Thoracic aorta (tissue), 2 donors: Measurements from ENCODE around the gene DAGLA. TPM values are rescaled to one million over a fixed set of nuclear protein-coding genes. Genes with fewer than 3 reads are reported as not detected.

Source experiments
- ATAC-seq: fragments of 150-250 bp; one replicate; pipeline ENCODE4 v1.8.0; 2017; ENCODE audit warnings: low read depth; ENCODE audit not compliant: insufficient number of reproducible peaks, low FRiP score
- DNase-seq: peaks from one replicate; pipeline ENCODE4 v3.0.0-alpha.2; 2020; ENCODE audit warnings: low spot score
- H3K27ac ChIP-seq, 2 donors: fragments of 200-600 bp; sonication (generic); 1 replicate in 1 of 2; 2 replicates in 1 of 2; pipeline ENCODE4 v1.5.1; 2016; ENCODE audit warnings: mild to moderate bottlenecking in 2 of 2, moderate library complexity in 2 of 2
- H3K27me3 ChIP-seq: fragments of 200-600 bp; sonication (generic); replicated peaks from 2 replicates; pipeline ENCODE4 v1.6.0; 2016; ENCODE audit warnings: mild to moderate bottlenecking; ENCODE audit not compliant: insufficient read depth
- H3K36me3 ChIP-seq: fragments of 200-600 bp; sonication (generic); one replicate; pipeline ENCODE4 v1.5.1; 2016
- H3K4me1 ChIP-seq, 2 donors: fragments of 200-600 bp; sonication (generic); 1 replicate in 1 of 2; 2 replicates in 1 of 2; pipeline versions ENCODE4 v1.5.1 to v1.6.0; 2016; ENCODE audit warnings: low read depth in 2 of 2, mild to moderate bottlenecking in 1 of 2; ENCODE audit not compliant: control insufficient read depth in 1 of 2
- H3K4me3 ChIP-seq: fragments of 200-600 bp; sonication (generic); 2 replicates; pipeline ENCODE4 v1.5.1; 2016; ENCODE audit warnings: mild to moderate bottlenecking
- H3K9me3 ChIP-seq: fragments of 200-600 bp; sonication (generic); 2 replicates; pipeline ENCODE4 v1.5.1; 2016
- CTCF ChIP-seq: fragments of 200-600 bp; sonication (generic); IDR thresholded peaks from one replicate; pipeline ENCODE4 v1.5.1; 2019; ENCODE audit warnings: antibody characterized with exemption
- total RNA-seq, 2 donors: library from RNA; depleted of rRNA; stranded (reverse); fragments of >200 nt; gene quantifications; one replicate each; pipeline versions ENCODE4 v1.1.0 to v1.2.3, GENCODE V29; 2016

DAGLA gene
- total RNA-seq, 2 donors from 2014 or later = 1.2 to 1.4 TPM

- Histone ChIP-seq H3K36me3 (no peaks in the 10 kb centered on the region), H3K4me3 (no peak overlapping the region), H3K9me3 (no peaks in the 10 kb centered on the region), H3K4me1 (peaks cover 0 to 5% of the 10 kb centered on the region in 2 donors), H3K27me3 (no peaks in the 10 kb centered on the region), H3K27ac (no peak overlapping the region)
- DNase-seq = no peak
- TF ChIP-seq CTCF = no peak
- no peak for ATAC-seq
These were observed 76.4 kb downstream of the DAGLA start for GRCh38 chr11:61756452-61757212.

- Histone ChIP-seq H3K27ac (no peak overlapping the region), H3K9me3 (no peaks in the 10 kb centered on the region), H3K27me3 (no peaks in the 10 kb centered on the region), H3K4me1 (no peaks in the 10 kb centered on the region), H3K4me3 (no peak overlapping the region), H3K36me3 (no peaks in the 10 kb centered on the region)
- TF ChIP-seq CTCF = no peak
- DNase-seq (no peak), ATAC-seq (no peak)
These were observed 77.1 kb downstream of the DAGLA start for GRCh38 chr11:61757213-61757862.

- TF ChIP-seq CTCF = no peak
- no peaks in the 10 kb centered on the region for H3K36me3 ChIP-seq
- H3K9me3 ChIP-seq = no peaks in the 10 kb centered on the region
- ATAC-seq (no peak), DNase-seq (no peak)
- H3K27ac ChIP-seq = no peak overlapping the region
- no peak overlapping the region for H3K4me3 ChIP-seq
- no peaks in the 10 kb centered on the region for H3K4me1 ChIP-seq
- H3K27me3 ChIP-seq = no peaks in the 10 kb centered on the region
These were observed 80.8 kb downstream of the DAGLA start for GRCh38 chr11:61760946-61761345.

DNA sequence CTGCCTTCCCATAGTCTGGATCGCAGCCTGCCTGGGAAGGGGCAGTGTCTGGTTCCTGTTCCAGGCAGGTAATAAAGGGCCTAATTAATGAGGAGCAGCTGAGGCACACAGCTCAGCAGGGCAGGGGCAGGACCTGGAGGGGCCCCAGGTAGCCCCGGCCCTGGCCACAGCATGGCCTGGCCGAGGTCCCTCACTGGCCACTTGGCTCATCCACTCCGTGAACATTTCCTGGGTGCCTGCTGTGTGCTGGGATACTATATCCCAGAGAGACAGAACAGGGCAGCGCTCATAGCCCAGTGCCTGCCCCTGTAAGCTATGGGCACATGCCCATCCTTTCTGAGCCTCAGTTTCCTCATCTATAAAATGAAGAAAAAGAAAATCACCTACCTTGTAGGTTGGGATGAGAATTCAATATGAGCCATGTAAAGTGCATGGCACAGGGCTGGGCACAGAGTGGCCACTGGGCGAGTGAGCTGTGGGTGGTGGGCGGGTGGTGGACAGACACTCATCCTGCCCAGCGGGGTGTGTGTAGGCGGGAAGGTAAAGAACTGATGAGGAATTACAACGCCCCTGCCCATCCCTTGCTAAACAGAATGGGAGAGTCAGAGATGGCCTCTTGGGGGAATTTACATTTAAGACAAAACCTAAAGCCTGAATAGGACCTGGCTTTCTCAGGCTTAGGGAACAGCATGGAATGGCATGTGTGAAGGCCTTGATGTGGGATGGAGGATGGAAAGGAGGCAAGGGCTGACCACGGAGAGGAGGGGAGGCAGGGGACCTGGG is 81.4 kb downstream of the DAGLA start:
- no peaks in the 10 kb centered on the region for H3K36me3 ChIP-seq
- H3K9me3 ChIP-seq = no peaks in the 10 kb centered on the region
- ATAC-seq (no peak), DNase-seq (no peak)
- H3K27ac ChIP-seq = no peak overlapping the region
- H3K27me3 ChIP-seq = no peaks in the 10 kb centered on the region
- H3K4me1 ChIP-seq = no peaks in the 10 kb centered on the region
- TF ChIP-seq CTCF = no peak
- no peak overlapping the region for H3K4me3 ChIP-seq

- Histone ChIP-seq H3K4me1 (no peaks in the 10 kb centered on the region), H3K4me3 (no peak overlapping the region), H3K27ac (no peak overlapping the region), H3K9me3 (no peaks in the 10 kb centered on the region), H3K36me3 (no peaks in the 10 kb centered on the region), H3K27me3 (no peaks in the 10 kb centered on the region)
- no peak for DNase-seq
- TF ChIP-seq CTCF = no peak
- no peak for ATAC-seq
These were observed 82.0 kb downstream of the DAGLA start for GRCh38 chr11:61762223-61762615.
